ENCODE results near the gene SMIM43. TPM values are rescaled to one million over a fixed set of nuclear protein-coding genes. Genes with fewer than 3 reads are reported as not detected.

Gene SMIM43
- polyA plus RNA-seq, 1 of the 3 experiments (the other 2 are of a cell fraction), result 37.2 TPM

DNA sequence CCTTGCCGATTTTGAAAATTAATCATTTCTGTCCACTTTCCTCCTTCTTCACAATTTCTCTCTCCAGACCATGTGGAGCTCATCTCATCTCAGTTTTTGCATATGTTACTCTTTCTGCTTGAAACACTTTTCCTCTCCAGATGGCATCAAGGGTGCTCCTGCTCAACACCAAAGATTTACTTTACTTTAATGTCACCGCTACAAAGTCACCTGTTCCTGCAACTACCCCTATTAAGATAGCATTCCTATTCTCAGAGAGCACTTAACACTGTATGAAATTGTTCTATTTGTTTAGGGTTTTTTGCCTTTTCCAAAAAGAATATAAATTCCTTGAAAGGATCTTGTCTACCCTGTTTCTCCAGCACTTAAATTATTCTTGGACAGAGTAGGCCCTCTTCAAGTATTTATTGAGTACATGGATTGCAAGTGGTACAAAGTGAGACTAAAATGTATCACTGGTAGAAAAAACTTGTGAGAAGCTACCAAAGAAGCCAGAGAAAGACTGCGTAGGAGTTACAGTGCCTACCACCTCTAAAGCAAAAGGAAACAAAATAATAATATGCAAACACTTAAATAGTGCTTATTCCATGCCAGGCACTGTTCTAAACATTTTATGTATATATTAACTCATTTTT lies 35.0 kb upstream of the SMIM43 start:
- no peak overlapping the region for H3K9ac ChIP-seq

DNA sequence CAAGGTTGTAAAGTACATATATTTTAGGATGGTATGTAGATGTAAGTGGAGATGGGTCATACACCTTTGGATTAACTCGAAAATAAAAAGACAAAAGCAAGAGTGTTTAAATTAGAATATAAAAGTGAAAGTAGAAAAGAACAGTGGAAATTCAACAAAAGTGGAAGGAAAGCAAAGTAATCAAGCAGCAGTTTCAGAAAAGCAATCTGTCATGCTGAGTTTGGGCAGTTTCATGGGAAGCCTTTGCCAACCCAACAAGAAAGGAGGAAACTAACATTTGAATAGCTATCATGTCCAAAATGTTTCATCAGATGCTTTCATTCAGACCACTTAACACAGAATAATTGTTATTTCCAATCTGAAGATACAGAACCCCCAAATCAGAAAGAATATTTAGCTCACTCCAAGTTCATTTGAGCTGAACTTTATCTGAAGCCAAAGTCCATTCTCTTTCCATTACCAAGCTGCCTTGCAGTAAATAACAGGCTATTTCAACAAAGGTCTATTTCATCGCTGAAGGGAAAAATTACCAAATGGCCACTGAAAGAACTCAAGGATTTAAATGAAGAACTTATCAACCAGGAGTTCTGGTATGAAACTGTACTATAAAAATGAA lies 34.4 kb upstream of the SMIM43 start:
- H4K20me1 ChIP-seq (ENCODE audit: insufficient read depth), result no peaks in the 10 kb centered on the region
- no peak for DNase-seq
- H3K9ac ChIP-seq, result no peak overlapping the region
- H3K79me2 ChIP-seq (ENCODE audit: insufficient read depth), result peaks cover 32% of the 10 kb centered on the region
- ChIA-PET CTCF (no interaction called here), POLR2A (no interaction called here)
- H3K9me3 ChIP-seq, result no peaks in the 10 kb centered on the region
- no peaks in the 10 kb centered on the region for H3K9me2 ChIP-seq
- TF ChIP-seq, protein P1, sequence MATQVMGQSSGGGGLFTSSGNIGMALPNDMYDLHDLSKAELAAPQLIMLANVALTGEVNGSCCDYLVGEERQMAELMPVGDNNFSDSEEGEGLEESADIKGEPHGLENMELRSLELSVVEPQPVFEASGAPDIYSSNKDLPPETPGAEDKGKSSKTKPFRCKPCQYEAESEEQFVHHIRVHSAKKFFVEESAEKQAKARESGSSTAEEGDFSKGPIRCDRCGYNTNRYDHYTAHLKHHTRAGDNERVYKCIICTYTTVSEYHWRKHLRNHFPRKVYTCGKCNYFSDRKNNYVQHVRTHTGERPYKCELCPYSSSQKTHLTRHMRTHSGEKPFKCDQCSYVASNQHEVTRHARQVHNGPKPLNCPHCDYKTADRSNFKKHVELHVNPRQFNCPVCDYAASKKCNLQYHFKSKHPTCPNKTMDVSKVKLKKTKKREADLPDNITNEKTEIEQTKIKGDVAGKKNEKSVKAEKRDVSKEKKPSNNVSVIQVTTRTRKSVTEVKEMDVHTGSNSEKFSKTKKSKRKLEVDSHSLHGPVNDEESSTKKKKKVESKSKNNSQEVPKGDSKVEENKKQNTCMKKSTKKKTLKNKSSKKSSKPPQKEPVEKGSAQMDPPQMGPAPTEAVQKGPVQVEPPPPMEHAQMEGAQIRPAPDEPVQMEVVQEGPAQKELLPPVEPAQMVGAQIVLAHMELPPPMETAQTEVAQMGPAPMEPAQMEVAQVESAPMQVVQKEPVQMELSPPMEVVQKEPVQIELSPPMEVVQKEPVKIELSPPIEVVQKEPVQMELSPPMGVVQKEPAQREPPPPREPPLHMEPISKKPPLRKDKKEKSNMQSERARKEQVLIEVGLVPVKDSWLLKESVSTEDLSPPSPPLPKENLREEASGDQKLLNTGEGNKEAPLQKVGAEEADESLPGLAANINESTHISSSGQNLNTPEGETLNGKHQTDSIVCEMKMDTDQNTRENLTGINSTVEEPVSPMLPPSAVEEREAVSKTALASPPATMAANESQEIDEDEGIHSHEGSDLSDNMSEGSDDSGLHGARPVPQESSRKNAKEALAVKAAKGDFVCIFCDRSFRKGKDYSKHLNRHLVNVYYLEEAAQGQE (IDR thresholded peaks at IDR 0.05; ENCODE audit: low read depth, low read length), result no peak
- TF ChIP-seq POLR2AphosphoS5 (IDR thresholded peaks at IDR 0.05; ENCODE audit: low read depth, low read length) (no peak), RFX5 (IDR thresholded peaks at IDR 0.05; ENCODE audit: low read length) (no peak), CHD2 (IDR thresholded peaks at IDR 0.05; ENCODE audit: low read length, partially characterized antibody) (no peak), YY1 (IDR thresholded peaks at IDR 0.05; ENCODE audit: low read depth) (no peak), NFIC (IDR thresholded peaks at IDR 0.05; ENCODE audit: borderline replicate concordance) (no peak), TCF12 (IDR thresholded peaks at IDR 0.05) (no peak), RCOR1 (IDR thresholded peaks at IDR 0.05; ENCODE audit: low read length) (no peak), MEF2A (IDR thresholded peaks at IDR 0.05; ENCODE audit: borderline replicate concordance, low read depth) (no peak), EP300 (IDR thresholded peaks at IDR 0.05; ENCODE audit: borderline replicate concordance in 1 of 2, low read depth in 1 of 2, low read length in 1 of 2) (no peak)
- peaks cover 12 to 24% of the 10 kb centered on the region in 2 experiments for H3K36me3 ChIP-seq (replicated peaks in 1 of 2; ENCODE audit: control insufficient read depth in 1 of 2, insufficient read depth in 2 of 2, low read length in 1 of 2)
- H3F3A ChIP-seq (replicated peaks; ENCODE audit: insufficient read depth), result peaks cover 6% of the 10 kb centered on the region
- no peak overlapping the region for H3K27ac ChIP-seq (ENCODE audit: low read depth in 2 of 2, low read length in 1 of 2)
- H3K27me3 ChIP-seq (ENCODE audit: insufficient read depth), result no peaks in the 10 kb centered on the region
- no peak overlapping the region for H3K4me2 ChIP-seq
- H3K4me1 ChIP-seq (ENCODE audit: control insufficient read depth in 1 of 2, insufficient read depth in 2 of 2, low read depth in 1 of 2, low read length in 1 of 2), result peaks cover 7 to 12% of the 10 kb centered on the region in 2 experiments; a peak in 3 of 4 replicates
- no peak overlapping the region for H3K4me3 ChIP-seq (ENCODE audit: low read depth in 2 of 2, low read length in 1 of 2)
- WGBS (ENCODE audit: low lambda C conversion rate), result 86% methylated on average over 2 of the region's 2 CpGs
- H2AFZ ChIP-seq (ENCODE audit: low read depth), result peak overlapping the region; percentile 66

More for the DNA sequence above, 35.0 kb upstream of the SMIM43 start:
- POLR2A ChIA-PET, result interaction anchor here (1.8 kb wide), 1 partner anchor 70 kb away, joined by 6 read pairs; the partner anchor contains the start of gene BBS7
- CTCF ChIA-PET, result no interaction called here
- H3K4me2 ChIP-seq, result no peak overlapping the region
- peaks cover 6% of the 10 kb centered on the region for H3F3A ChIP-seq (replicated peaks; ENCODE audit: insufficient read depth)
- peaks cover 39% of the 10 kb centered on the region for H3K79me2 ChIP-seq (ENCODE audit: insufficient read depth)
- H4K20me1 ChIP-seq (ENCODE audit: insufficient read depth), result no peaks in the 10 kb centered on the region
- H3K27ac ChIP-seq (ENCODE audit: low read depth in 2 of 2, low read length in 1 of 2), result peak overlapping the region in 1 of 2 experiments; percentile 90; a peak in 2 of 4 replicates
- no peaks in the 10 kb centered on the region for H3K9me2 ChIP-seq
- peaks cover 7 to 12% of the 10 kb centered on the region in 2 experiments; a peak in 3 of 4 replicates for H3K4me1 ChIP-seq (ENCODE audit: control insufficient read depth in 1 of 2, insufficient read depth in 2 of 2, low read depth in 1 of 2, low read length in 1 of 2)
- H3K9me3 ChIP-seq, result no peaks in the 10 kb centered on the region
- no peak for DNase-seq
- H2AFZ ChIP-seq (ENCODE audit: low read depth), result peak overlapping the region; percentile 66
- 74% methylated on average over 3 of the region's 3 CpGs for WGBS (ENCODE audit: low lambda C conversion rate)
- H3K4me3 ChIP-seq (ENCODE audit: low read depth in 2 of 2, low read length in 1 of 2), result no peak overlapping the region
- H3K36me3 ChIP-seq (replicated peaks in 1 of 2; ENCODE audit: control insufficient read depth in 1 of 2, insufficient read depth in 2 of 2, low read length in 1 of 2), result peaks cover 19 to 31% of the 10 kb centered on the region in 2 experiments
- no peaks in the 10 kb centered on the region for H3K27me3 ChIP-seq (ENCODE audit: insufficient read depth)
- TF ChIP-seq, protein P2, sequence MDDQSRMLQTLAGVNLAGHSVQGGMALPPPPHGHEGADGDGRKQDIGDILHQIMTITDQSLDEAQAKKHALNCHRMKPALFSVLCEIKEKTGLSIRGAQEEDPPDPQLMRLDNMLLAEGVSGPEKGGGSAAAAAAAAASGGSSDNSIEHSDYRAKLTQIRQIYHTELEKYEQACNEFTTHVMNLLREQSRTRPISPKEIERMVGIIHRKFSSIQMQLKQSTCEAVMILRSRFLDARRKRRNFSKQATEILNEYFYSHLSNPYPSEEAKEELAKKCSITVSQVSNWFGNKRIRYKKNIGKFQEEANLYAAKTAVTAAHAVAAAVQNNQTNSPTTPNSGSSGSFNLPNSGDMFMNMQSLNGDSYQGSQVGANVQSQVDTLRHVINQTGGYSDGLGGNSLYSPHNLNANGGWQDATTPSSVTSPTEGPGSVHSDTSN (IDR thresholded peaks at IDR 0.05), result no peak
- TF ChIP-seq ELF1 (IDR thresholded peaks at IDR 0.05), result no peak

Measured in SK-N-SH (cell line).